Right lobe of liver (tissue), 6 donors: ENCODE measurements around the gene PTPA. TPM values are rescaled to one million over a fixed set of nuclear protein-coding genes. Genes with fewer than 3 reads are reported as not detected.

Experiments
- ATAC-seq, 4 donors: fragments of 200-7000 bp; cut with Tn5 transposase; one replicate each; pipeline ENCODE4 v1.9.1; 2020; ENCODE audit warnings: mild to moderate bottlenecking in 4 of 4, moderate library complexity in 4 of 4
- DNase-seq, 3 donors: peaks; one replicate each; pipeline ENCODE4 v3.0.0-alpha.2; 2020
- H3K27ac ChIP-seq, 3 donors: fragments of 200-600 bp; one replicate each; pipeline ENCODE4 v1.8.0; 2022
- H3K27me3 ChIP-seq, 2 donors: fragments of 200-600 bp; one replicate each; pipeline ENCODE4 v1.8.0; 2022
- H3K36me3 ChIP-seq, 4 donors: fragments of 200-600 bp; sonication (generic) in 1 of 4; one replicate each; pipeline versions ENCODE4 v1.5.1 to v1.8.0; 2017 to 2022; ENCODE audit warnings: control low read depth in 1 of 4
- H3K4me1 ChIP-seq, 4 donors: fragments of 200-600 bp; sonication (generic) in 1 of 4; one replicate each; pipeline versions ENCODE4 v1.5.1 to v1.8.0; 2017 to 2022; ENCODE audit warnings: control low read depth in 1 of 4
- H3K4me3 ChIP-seq, 3 donors: fragments of 200-600 bp; one replicate each; pipeline ENCODE4 v1.8.0; 2022
- H3K9me3 ChIP-seq, 4 donors: fragments of 200-600 bp; sonication (generic) in 1 of 4; one replicate each; pipeline versions ENCODE4 v1.5.1 to v1.8.0; 2017 to 2022; ENCODE audit warnings: control low read depth in 1 of 4
- POLR2A ChIP-seq: fragments of 450-650 bp; IDR thresholded peaks from one replicate; pipeline ENCODE4 v1.6.1; 2017; ENCODE audit warnings: antibody characterized with exemption, mild to moderate bottlenecking
- WGBS: methylation state at CpG from one replicate; pipeline ENCODE4 v1.1.6; 2018; ENCODE audit warnings: low coverage, low lambda C conversion rate; ENCODE audit not compliant: insufficient coverage; ENCODE audit errors: missing lambda C conversion rate; 5-methylcytosine and 5-hydroxymethylcytosine counted together
- intact Hi-C, 2 donors: fragments of 100-400 bp; cut with DNase I; formaldehyde crosslinking; loops; one replicate each; pipeline versions ENCODE4 v1.11.2 to v1.14.1; 2022
- total RNA-seq, 6 experiments: library from RNA; depleted of rRNA in 2 of 6; stranded (reverse); fragments of >200 nt in 2 of 6; fragmentation: NEBNext Ultra II Directional in 3 of 6; extraction: Animal tissue kit (Norgen Biotek cat#: 25700) in 3 of 6; gene quantifications; one replicate each; pipeline versions ENCODE4 v1.1.0 to v1.2.4, GENCODE V29; 2016 to 2023
- TF ChIP-seq, protein P1 (sequence below), 4 donors: fragments of 200-600 bp in 3 of 4; fragments of 450-650 bp in 1 of 4; IDR thresholded peaks; one replicate each; pipeline versions ENCODE4 v1.5.1 to v1.8.0; 2016 to 2022; ENCODE audit warnings: antibody characterized with exemption in 4 of 4, mild to moderate bottlenecking in 2 of 4
- donor health status: DM: no; HTN: yes; CAD: no.
- donor health status: DM: no; HTN: no; CAD: no.
- donor health status: DM: no; HTN: no; CAD: no.
- donor health status: DM: no; HTN: yes; CAD: no.
- donor health status: DM: no; HTN: yes; CAD: no.

PTPA gene
- total RNA-seq, 6 experiments from 2014 or later: 55.4 to 123 (median 62.0) TPM

- H3K4me1 ChIP-seq: peaks cover 0 to 11% (median 0%) of the 10 kb centered on the region in 4 donors
- H3K9me3 ChIP-seq: no peaks in the 10 kb centered on the region
- TF ChIP-seq POLR2A: no peak
- TF ChIP-seq, protein P1, sequence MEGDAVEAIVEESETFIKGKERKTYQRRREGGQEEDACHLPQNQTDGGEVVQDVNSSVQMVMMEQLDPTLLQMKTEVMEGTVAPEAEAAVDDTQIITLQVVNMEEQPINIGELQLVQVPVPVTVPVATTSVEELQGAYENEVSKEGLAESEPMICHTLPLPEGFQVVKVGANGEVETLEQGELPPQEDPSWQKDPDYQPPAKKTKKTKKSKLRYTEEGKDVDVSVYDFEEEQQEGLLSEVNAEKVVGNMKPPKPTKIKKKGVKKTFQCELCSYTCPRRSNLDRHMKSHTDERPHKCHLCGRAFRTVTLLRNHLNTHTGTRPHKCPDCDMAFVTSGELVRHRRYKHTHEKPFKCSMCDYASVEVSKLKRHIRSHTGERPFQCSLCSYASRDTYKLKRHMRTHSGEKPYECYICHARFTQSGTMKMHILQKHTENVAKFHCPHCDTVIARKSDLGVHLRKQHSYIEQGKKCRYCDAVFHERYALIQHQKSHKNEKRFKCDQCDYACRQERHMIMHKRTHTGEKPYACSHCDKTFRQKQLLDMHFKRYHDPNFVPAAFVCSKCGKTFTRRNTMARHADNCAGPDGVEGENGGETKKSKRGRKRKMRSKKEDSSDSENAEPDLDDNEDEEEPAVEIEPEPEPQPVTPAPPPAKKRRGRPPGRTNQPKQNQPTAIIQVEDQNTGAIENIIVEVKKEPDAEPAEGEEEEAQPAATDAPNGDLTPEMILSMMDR (IDR thresholded peaks at IDR 0.05): no peak
- DNase-seq (no peak), ATAC-seq (no peak)
- WGBS: 36% methylated on average over 8 of the region's 29 CpGs
- peak overlapping the region; percentile 55 to 99 (median 82) for H3K4me3 ChIP-seq
- intact Hi-C loops: loop anchor here (5.0 to 10.0 kb wide), 3 partner anchors 36 to 431 kb away; no protein-coding TSS in a partner anchor
- no peaks in the 10 kb centered on the region for H3K36me3 ChIP-seq
- no peaks in the 10 kb centered on the region for H3K27me3 ChIP-seq
- peak overlapping the region in 2 of 3 donors; percentile 97 to 99 for H3K27ac ChIP-seq
Measured at GRCh38 chr9:129173296-129174101, 62.3 kb downstream of the PTPA start.

- DNase-seq (peak; percentile 89 to 92 (median 90)), ATAC-seq (peak; percentile 49 to 54 (median 52))
- H3K9me3 ChIP-seq: no peaks in the 10 kb centered on the region
- no peaks in the 10 kb centered on the region for H3K27me3 ChIP-seq
- under 1% methylated on average over 25 of the region's 55 CpGs for WGBS
- H3K4me1 ChIP-seq: peaks cover 0 to 15% (median 0%) of the 10 kb centered on the region in 4 donors
- H3K36me3 ChIP-seq: no peaks in the 10 kb centered on the region
- intact Hi-C loops: loop anchor here (5.0 to 10.0 kb wide), 3 partner anchors 37 to 431 kb away; no protein-coding TSS in a partner anchor
- peak; percentile 22 for TF ChIP-seq POLR2A
- TF ChIP-seq, protein P1 (IDR thresholded peaks at IDR 0.05): peak; percentile 98
- peak overlapping the region; percentile 87 to 99 (median 97) for H3K27ac ChIP-seq
- H3K4me3 ChIP-seq: peak overlapping the region; percentile 55 to 99 (median 82)
Measured at GRCh38 chr9:129174102-129174723, 63.0 kb downstream of the PTPA start.

DNA sequence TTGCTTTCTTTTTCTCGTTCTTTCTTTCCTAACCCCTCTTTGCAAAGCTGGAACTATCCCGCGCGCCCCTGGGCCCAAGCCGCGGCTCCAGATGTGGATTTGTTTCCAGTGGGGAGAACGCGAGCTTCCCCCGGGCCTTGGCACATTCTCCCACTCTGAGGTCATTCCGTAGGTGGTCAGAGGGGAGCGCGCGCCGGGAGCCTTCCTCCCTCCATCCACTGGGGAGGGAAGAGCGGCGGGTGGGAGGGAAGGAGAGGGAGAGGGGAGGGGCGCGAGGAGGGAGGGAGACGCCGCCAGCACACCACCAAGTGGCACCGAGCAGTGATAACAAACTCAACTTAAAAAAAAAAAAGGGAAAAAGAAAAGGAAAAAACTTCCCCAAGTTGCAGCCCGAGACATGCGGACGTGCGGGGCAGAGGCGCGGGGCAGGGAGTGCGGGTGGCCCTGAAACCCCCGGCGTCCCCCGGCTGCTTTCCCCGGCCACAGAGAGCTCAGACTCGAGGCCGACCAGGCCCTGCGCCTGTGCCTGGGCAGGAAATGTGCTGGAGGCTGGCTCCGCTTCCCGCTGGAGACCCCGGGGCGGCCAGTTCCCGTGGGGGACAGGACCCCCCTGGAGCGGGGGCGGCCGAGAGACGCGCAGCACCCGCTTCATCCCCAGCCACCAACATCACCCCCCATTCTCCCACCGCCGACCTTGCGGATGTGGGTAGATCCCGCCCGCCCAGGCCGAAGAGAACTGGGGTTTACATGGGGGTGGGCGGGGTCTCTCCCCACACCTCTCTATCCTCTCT lies 63.7 kb downstream of the PTPA start:
- DNase-seq (peak; percentile 84 to 88 (median 86)), ATAC-seq (peak; percentile 35 to 49 (median 42))
- 2% methylated on average over 23 of the region's 53 CpGs for WGBS
- H3K36me3 ChIP-seq: no peaks in the 10 kb centered on the region
- TF ChIP-seq, protein P1 (IDR thresholded peaks at IDR 0.05): no peak
- peak; percentile 47 for TF ChIP-seq POLR2A
- H3K27me3 ChIP-seq: no peaks in the 10 kb centered on the region
- peak overlapping the region; percentile 55 to 99 (median 82) for H3K4me3 ChIP-seq
- H3K4me1 ChIP-seq: peaks cover 0 to 15% (median 0%) of the 10 kb centered on the region in 4 donors
- intact Hi-C loops: loop anchor here (5.0 to 10.0 kb wide), 5 partner anchors 38 to 430 kb away; no protein-coding TSS in a partner anchor
- peak overlapping the region; percentile 87 to 99 (median 97) for H3K27ac ChIP-seq
- no peaks in the 10 kb centered on the region for H3K9me3 ChIP-seq

DNA sequence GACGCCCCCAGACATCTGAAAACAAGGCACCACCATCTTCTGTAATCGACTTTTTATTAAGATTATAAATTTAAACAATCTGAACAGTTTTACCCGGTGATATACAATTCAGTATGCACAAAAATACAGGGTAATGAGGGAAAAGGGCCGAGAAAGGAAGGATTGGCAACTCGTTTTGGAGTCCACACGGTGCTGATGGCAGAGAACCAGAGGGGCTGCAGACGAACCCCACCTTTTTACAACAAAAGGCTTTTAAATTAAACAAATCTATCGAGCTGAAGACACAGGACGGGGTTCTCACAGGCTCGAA lies 64.3 kb downstream of the PTPA start:
- peak overlapping the region; percentile 87 to 99 (median 97) for H3K27ac ChIP-seq
- no peak for ATAC-seq
- H3K4me3 ChIP-seq: peak overlapping the region; percentile 55 to 99 (median 82)
- no peak for DNase-seq
- intact Hi-C loops: loop anchor here (5.0 to 10.0 kb wide), 4 partner anchors 142 to 429 kb away; no protein-coding TSS in a partner anchor
- H3K27me3 ChIP-seq: no peaks in the 10 kb centered on the region
- WGBS: 0% methylated on average over 10 of the region's 10 CpGs
- no peaks in the 10 kb centered on the region for H3K36me3 ChIP-seq
- TF ChIP-seq, protein P1 (IDR thresholded peaks at IDR 0.05): no peak
- H3K9me3 ChIP-seq: no peaks in the 10 kb centered on the region
- H3K4me1 ChIP-seq: peaks cover 0 to 15% (median 0%) of the 10 kb centered on the region in 4 donors
